Aortic smooth muscle cell (primary cell): ENCODE data around the gene CHID1. TPM values are rescaled to one million over a fixed set of nuclear protein-coding genes. Genes with fewer than 3 reads are reported as not detected.

ENCODE experiments used
- total RNA-seq: library from RNA; depleted of rRNA; stranded (reverse); fragments of >200 nt; gene quantifications from 2 replicates; pipeline ENCODE4 v1.2.3, GENCODE V29; 2014

The CHID1 gene
- total RNA-seq = 38.3 and 57.1 TPM in 2 replicates

DNA sequence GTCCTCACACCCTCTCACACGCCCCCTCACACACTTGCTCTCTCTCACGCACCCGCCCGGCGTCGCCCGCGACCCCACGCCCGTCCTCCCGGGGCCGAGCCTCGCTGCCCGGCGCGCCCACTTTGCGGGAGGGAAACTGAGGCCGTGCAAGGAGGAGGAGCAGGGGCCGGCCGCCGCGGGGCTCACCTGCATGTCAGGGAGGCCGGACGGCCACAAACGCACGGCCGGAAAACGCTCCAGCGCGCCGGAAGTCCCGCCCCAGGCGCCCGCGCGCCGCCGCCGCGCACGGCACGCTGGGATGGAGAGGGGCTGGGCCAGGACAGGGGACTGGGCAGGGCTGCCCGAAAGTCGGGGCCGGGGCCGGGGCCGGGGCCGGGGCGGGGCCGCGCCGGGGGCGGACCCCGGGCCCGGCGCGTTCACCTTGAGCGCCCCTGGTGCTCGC lies at the start of gene CHID1:
TSS of gene CHID1 (minus strand) at position 222 of the 442 bp plus-strand sequence. CDS start 5,994 bp downstream, outside the sequence.

GRCh38 chr11:925496-926301 lies 15.1 kb upstream of the CHID1 start, which contains the start of gene AP2A2:
AP2A2 (plus strand) TSS chr11:925870; CDS start chr11:926022, 152 bp downstream.

GRCh38 chr11:842370-843002 lies 68.1 kb downstream of the CHID1 start, which contains the start of the genes POLR2L and TSPAN4:
POLR2L (minus strand) TSS chr11:842529; CDS start chr11:842508, 21 bp downstream.
TSPAN4 (plus strand) TSS chr11:842852; CDS start chr11:850305, 7,453 bp downstream.

DNA sequence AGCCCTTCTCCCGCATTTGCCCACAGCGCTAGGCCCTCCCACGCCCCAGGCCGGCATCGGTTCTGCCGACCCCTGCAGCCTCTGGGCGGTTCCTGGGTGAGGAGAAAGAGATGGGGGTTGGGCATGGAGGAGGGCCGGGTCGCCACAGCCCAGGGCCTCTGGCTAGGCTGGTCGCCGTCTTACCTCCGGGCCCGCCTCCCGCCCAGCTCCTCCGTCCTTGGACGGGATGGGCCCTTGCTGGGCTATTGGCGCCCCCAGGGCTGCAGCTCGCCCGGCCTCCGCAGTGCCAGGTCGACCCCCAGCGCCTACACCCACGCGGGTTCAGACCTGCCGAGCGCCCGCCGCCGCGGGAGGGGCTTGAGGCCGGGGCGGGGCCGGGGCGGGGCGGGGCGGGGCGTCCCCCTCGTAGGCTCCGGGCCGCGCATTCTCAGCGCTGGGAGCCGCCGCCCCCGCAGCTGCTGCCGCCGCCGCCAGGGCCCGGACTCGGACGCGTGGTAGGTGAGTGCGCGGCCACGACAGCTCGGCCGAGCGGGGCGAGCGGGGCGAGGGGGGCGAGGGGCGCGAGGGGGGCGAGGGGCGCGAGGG lies 78.0 kb downstream of the CHID1 start, which contains the start of gene CD151:
TSS of gene CD151 (plus strand) at position 424 of the 585 bp plus-strand sequence. CDS start 3,118 bp downstream, outside the sequence.

GRCh38 chr11:827897-828192 lies 82.8 kb downstream of the CHID1 start, which contains the start of gene CRACR2B:
CRACR2B (plus strand) TSS chr11:827919; CDS start chr11:828608, 689 bp downstream.

DNA sequence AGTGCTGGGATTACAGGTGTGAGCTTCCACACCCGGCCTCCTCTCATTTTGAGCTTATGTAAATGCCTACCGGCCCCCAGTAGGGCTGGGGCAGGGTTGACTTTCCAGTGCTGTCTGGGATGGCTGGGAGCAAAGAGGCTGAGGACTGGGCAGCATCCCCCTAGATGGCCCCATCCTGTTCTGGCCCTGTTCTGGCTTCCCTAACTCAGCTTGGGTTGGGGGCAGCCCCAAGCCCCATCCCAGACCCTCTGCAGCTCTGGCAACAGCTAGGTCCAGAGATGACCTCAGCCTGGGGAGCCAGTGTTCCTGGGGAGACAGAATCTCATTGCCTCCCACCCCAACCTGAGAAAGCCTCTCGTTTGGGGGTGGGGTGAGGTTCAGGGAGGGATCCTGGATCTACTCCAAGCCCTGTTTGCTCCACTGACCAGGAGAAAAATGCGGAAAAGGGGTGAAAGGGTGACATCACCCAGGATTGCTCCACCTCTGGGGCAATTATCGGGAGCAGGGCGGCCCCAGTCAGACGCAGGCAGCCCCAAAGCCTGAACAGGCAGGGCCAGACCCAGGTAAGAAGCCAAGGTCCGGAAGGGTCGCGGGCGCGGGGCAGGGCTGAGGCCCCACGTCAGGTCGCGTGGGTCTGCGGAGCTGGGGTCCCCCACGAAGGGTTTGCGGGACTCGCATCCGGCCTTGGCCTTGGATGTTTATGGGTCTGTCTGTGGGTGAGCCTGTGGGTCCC lies 92.0 kb downstream of the CHID1 start, which contains the start of gene PNPLA2:
TSS of gene PNPLA2 (plus strand) at position 519 of the 733 bp plus-strand sequence. CDS start 805 bp downstream, outside the sequence.

Other genes starting within 250 kb of the CHID1 start
- gene DEAF1, start 215.6 kb downstream of the CHID1 start, total RNA-seq = 31.4 and 31.7 TPM in 2 replicates
- gene TMEM80, start 215.0 kb downstream of the CHID1 start, total RNA-seq = 6.8 and 7.9 TPM in 2 replicates
- 29.9 and 31.0 TPM in 2 replicates for gene EPS8L2, start 204.6 kb downstream of the CHID1 start, total RNA-seq
- 163 and 213 TPM in 2 replicates for gene TALDO1, start 163.3 kb downstream of the CHID1 start, total RNA-seq
- gene GATD1, start 133.3 kb downstream of the CHID1 start, total RNA-seq = 21.5 and 22.3 TPM in 2 replicates
- gene CEND1, start 120.7 kb downstream of the CHID1 start, total RNA-seq = 0.66 and 0.75 TPM in 2 replicates
- 7.1 and 10.7 TPM in 2 replicates for gene SLC25A22, start 112.5 kb downstream of the CHID1 start, total RNA-seq
- gene PIDD1, start 105.6 kb downstream of the CHID1 start, total RNA-seq = 3.3 and 4.4 TPM in 2 replicates
- gene RPLP2, start 100.8 kb downstream of the CHID1 start, total RNA-seq = 310 and 345 TPM in 2 replicates
- 35.0 and 35.6 TPM in 2 replicates for gene PNPLA2, start 91.9 kb downstream of the CHID1 start, total RNA-seq
- gene CRACR2B, start 82.9 kb downstream of the CHID1 start, total RNA-seq = 4.6 and 4.9 TPM in 2 replicates
- gene CD151, start 77.9 kb downstream of the CHID1 start, total RNA-seq = 687 and 834 TPM in 2 replicates
- 431 and 461 TPM in 2 replicates for gene POLR2L, start 68.3 kb downstream of the CHID1 start, total RNA-seq
- 185 and 221 TPM in 2 replicates for gene TSPAN4, start 68.0 kb downstream of the CHID1 start, total RNA-seq
- 21.7 and 25.9 TPM in 2 replicates for gene AP2A2, start 15.1 kb upstream of the CHID1 start, total RNA-seq
- not detected in 2 replicates for gene MUC6, start 125.9 kb upstream of the CHID1 start, total RNA-seq
- not detected in 2 replicates for gene MUC2, start 164.1 kb upstream of the CHID1 start, total RNA-seq
- under 0.01 TPM in 1 of 2 replicates, not detected in the other for gene MUC5AC, start 247.1 kb upstream of the CHID1 start, total RNA-seq